ENCODE measurements around the gene MAVS.
"Not testable (repeated sequence)": the region's sequence is repeated elsewhere in the genome, so short reads cannot be mapped to it uniquely, and the experiment has no call there.

MAVS gene

GRCh38 chr20:3825526-3825925 is 21.1 kb upstream of the MAVS start:
- peaks cover 13% of the 10 kb centered on the region for H3K4me1 Mint-ChIP-seq
- H3K4me3 Mint-ChIP-seq, result no peak overlapping the region
- TF ChIP-seq, protein P1, sequence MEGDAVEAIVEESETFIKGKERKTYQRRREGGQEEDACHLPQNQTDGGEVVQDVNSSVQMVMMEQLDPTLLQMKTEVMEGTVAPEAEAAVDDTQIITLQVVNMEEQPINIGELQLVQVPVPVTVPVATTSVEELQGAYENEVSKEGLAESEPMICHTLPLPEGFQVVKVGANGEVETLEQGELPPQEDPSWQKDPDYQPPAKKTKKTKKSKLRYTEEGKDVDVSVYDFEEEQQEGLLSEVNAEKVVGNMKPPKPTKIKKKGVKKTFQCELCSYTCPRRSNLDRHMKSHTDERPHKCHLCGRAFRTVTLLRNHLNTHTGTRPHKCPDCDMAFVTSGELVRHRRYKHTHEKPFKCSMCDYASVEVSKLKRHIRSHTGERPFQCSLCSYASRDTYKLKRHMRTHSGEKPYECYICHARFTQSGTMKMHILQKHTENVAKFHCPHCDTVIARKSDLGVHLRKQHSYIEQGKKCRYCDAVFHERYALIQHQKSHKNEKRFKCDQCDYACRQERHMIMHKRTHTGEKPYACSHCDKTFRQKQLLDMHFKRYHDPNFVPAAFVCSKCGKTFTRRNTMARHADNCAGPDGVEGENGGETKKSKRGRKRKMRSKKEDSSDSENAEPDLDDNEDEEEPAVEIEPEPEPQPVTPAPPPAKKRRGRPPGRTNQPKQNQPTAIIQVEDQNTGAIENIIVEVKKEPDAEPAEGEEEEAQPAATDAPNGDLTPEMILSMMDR (IDR thresholded peaks at IDR 0.05), result no peak
- H3K27me3 Mint-ChIP-seq (ENCODE audit: low read depth, poor library complexity), result peaks cover 6% of the 10 kb centered on the region
- peaks cover 2% of the 10 kb centered on the region for H3K36me3 Mint-ChIP-seq (ENCODE audit: low read depth)
- no peaks in the 10 kb centered on the region for H3K9me3 Mint-ChIP-seq
- DNase-seq, result no peak
- H3K27ac Mint-ChIP-seq, result no peak overlapping the region

DNA sequence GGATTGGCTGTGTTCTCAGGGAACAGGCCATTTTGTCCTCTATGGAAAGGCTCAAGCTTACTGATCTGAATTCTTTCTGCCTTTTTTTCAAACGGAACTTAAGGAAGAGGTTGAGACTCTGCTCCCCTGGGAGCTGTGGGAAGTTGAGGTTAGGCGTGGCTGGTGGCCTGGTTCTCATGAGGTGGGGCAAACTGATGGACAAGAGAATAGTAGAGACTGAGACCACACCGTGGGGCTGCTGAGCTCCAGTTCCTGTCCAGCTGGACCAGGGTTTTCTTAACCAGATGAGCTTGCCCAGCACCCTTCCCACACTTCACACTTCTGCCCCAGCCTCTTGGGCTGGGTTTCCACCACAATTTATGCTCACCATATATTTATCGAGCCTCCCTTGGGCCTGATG is 20.2 kb upstream of the MAVS start:
- no peak for DNase-seq
- H3K27ac Mint-ChIP-seq, result no peak overlapping the region
- peaks cover 6% of the 10 kb centered on the region for H3K4me1 Mint-ChIP-seq
- no peaks in the 10 kb centered on the region for H3K9me3 Mint-ChIP-seq
- peaks cover 5% of the 10 kb centered on the region for H3K36me3 Mint-ChIP-seq (ENCODE audit: low read depth)
- peaks cover 3% of the 10 kb centered on the region for H3K27me3 Mint-ChIP-seq (ENCODE audit: low read depth, poor library complexity)
- H3K4me3 Mint-ChIP-seq, result no peak overlapping the region
- TF ChIP-seq, protein P1 (IDR thresholded peaks at IDR 0.05), result no peak

GRCh38 chr20:3828798-3829197 is 17.8 kb upstream of the MAVS start:
- Mint-ChIP-seq H3K9me3 (no peaks in the 10 kb centered on the region), H3K27ac (no peak overlapping the region), H3K27me3 (ENCODE audit: low read depth, poor library complexity) (peaks cover 6% of the 10 kb centered on the region), H3K4me1 (no peaks in the 10 kb centered on the region), H3K4me3 (no peak overlapping the region), H3K36me3 (ENCODE audit: low read depth) (peaks cover 5% of the 10 kb centered on the region)
- DNase-seq, result no peak
- TF ChIP-seq, protein P1 (IDR thresholded peaks at IDR 0.05), result no peak

GRCh38 chr20:3829891-3830290 is 16.7 kb upstream of the MAVS start:
- not testable (repeated sequence) for H3K4me3 Mint-ChIP-seq; H3K27ac Mint-ChIP-seq; H3K9me3 Mint-ChIP-seq; DNase-seq; H3K4me1 Mint-ChIP-seq; H3K36me3 Mint-ChIP-seq (ENCODE audit: low read depth)
- H3K27me3 Mint-ChIP-seq (ENCODE audit: low read depth, poor library complexity), result peaks cover 10% of the 10 kb centered on the region

GRCh38 chr20:3836132-3836531 is 10.5 kb upstream of the MAVS start:
- Mint-ChIP-seq H3K27ac (no peak overlapping the region), H3K9me3 (peaks cover 10% of the 10 kb centered on the region), H3K4me1 (no peaks in the 10 kb centered on the region), H3K4me3 (no peak overlapping the region), H3K36me3 (ENCODE audit: low read depth) (peaks cover 9% of the 10 kb centered on the region), H3K27me3 (ENCODE audit: low read depth, poor library complexity) (peaks cover 14% of the 10 kb centered on the region)
- no peak for DNase-seq
- TF ChIP-seq, protein P1 (IDR thresholded peaks at IDR 0.05), result no peak

DNA sequence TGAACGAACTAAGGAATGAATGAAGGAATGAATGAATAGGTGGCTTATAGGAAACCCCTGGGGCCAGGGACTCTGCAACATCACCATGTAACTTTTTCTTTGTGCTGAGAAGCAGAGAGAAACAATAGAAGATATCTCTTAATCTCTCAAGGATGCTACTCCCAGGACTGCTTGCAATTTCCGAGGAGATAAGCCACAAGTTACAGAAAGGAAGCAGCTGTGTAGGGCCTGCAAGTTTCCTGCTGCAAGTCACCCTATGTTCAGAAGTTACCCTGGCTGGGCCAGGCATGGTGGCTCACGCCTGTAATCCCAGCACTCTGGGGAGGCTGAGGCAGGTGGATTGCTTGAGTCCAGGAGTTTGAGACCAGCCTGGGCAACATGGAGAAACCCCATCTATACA is 7.3 kb upstream of the MAVS start:
- peaks cover 10% of the 10 kb centered on the region for H3K27me3 Mint-ChIP-seq (ENCODE audit: low read depth, poor library complexity)
- peaks cover 10% of the 10 kb centered on the region for H3K9me3 Mint-ChIP-seq
- TF ChIP-seq, protein P1 (IDR thresholded peaks at IDR 0.05), result no peak
- peaks cover 9% of the 10 kb centered on the region for H3K36me3 Mint-ChIP-seq (ENCODE audit: low read depth)
- no peak for DNase-seq
- H3K4me3 Mint-ChIP-seq, result no peak overlapping the region
- peaks cover 4% of the 10 kb centered on the region for H3K4me1 Mint-ChIP-seq
- no peak overlapping the region for H3K27ac Mint-ChIP-seq

DNA sequence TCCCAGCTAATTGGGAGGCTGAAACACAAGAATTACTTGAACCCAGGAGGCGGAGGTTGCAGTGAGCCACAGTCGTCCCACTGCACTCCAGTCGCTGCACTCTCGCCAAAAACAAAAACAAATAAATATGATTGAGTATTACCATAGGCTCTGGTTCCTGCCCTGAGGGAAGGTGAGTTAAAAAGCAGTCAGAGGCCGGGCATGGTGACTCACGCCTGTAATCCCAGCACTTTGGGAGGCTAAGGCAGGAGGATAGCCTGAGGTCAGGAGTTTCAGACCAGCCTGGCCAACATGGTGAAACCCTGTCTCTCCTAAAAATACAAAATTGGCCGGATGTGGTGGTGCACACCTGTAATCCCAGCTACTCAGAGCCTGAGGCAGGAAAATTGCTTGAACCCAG is 6.4 kb upstream of the MAVS start:
- H3K4me1 Mint-ChIP-seq; H3K27ac Mint-ChIP-seq; H3K27me3 Mint-ChIP-seq (ENCODE audit: low read depth, poor library complexity); DNase-seq; H3K36me3 Mint-ChIP-seq (ENCODE audit: low read depth); H3K4me3 Mint-ChIP-seq: not testable (repeated sequence)
- H3K9me3 Mint-ChIP-seq, result peaks cover 10% of the 10 kb centered on the region

Measured in nephron progenitor cell (in vitro differentiated cells).